Right lobe of liver (tissue), 4 donors: ENCODE results near the gene APOO.

Source experiments
- POLR2A ChIP-seq: fragments of 450-650 bp; IDR thresholded peaks from one replicate; pipeline ENCODE4 v1.6.1; 2017; ENCODE audit warnings: antibody characterized with exemption, mild to moderate bottlenecking
- TF ChIP-seq, protein P1 (sequence below), 4 donors: fragments of 200-600 bp in 3 of 4; fragments of 450-650 bp in 1 of 4; IDR thresholded peaks; one replicate each; pipeline versions ENCODE4 v1.5.1 to v1.8.0; 2016 to 2022; ENCODE audit warnings: antibody characterized with exemption in 4 of 4, mild to moderate bottlenecking in 2 of 4
- donor health status: DM: no; HTN: no; CAD: no.
- donor health status: DM: no; HTN: no; CAD: no.
- donor health status: DM: no; HTN: yes; CAD: no.

GRCh38 chrX:23900220-23900797, 7.4 kb downstream of the APOO start:
- TF ChIP-seq, protein P1, sequence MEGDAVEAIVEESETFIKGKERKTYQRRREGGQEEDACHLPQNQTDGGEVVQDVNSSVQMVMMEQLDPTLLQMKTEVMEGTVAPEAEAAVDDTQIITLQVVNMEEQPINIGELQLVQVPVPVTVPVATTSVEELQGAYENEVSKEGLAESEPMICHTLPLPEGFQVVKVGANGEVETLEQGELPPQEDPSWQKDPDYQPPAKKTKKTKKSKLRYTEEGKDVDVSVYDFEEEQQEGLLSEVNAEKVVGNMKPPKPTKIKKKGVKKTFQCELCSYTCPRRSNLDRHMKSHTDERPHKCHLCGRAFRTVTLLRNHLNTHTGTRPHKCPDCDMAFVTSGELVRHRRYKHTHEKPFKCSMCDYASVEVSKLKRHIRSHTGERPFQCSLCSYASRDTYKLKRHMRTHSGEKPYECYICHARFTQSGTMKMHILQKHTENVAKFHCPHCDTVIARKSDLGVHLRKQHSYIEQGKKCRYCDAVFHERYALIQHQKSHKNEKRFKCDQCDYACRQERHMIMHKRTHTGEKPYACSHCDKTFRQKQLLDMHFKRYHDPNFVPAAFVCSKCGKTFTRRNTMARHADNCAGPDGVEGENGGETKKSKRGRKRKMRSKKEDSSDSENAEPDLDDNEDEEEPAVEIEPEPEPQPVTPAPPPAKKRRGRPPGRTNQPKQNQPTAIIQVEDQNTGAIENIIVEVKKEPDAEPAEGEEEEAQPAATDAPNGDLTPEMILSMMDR (IDR thresholded peaks at IDR 0.05) = no peak
- no peak for TF ChIP-seq POLR2A
